HL-60 (cell line): Measurements from ENCODE around the gene STON2.

Experiments used
- DNase-seq, 2 experiments: peaks; one replicate each; pipeline ENCODE4 v3.0.0-alpha.2; 2010 to 2020; ENCODE audit warnings: low read depth in 1 of 2, low spot score in 1 of 2
- H3K27ac ChIP-seq: fragments of 250-450 bp; sonication (Bioruptor Pico); replicated peaks from 2 replicates; pipeline ENCODE4 v1.5.1; 2020; ENCODE audit warnings: mild to moderate bottlenecking, moderate library complexity
- H3K27me3 ChIP-seq: fragments of 250-450 bp; sonication (Bioruptor Pico); 2 replicates; pipeline ENCODE4 v1.5.1; 2021; ENCODE audit warnings: mild to moderate bottlenecking, moderate library complexity; ENCODE audit not compliant: insufficient read depth, poor library complexity, severe bottlenecking
- H3K4me3 ChIP-seq: replicated peaks from 2 replicates; pipeline ENCODE4 v1.5.1; 2011; ENCODE audit warnings: mild to moderate bottlenecking, control low read depth, low read length; ENCODE audit not compliant: insufficient read depth
- CTCF ChIP-seq: IDR thresholded peaks from one replicate; pipeline ENCODE4 v1.5.1; 2011; ENCODE audit warnings: low read length, control low read depth, inconsistent platforms; ENCODE audit not compliant: insufficient read depth
- GABPA ChIP-seq: IDR thresholded peaks from 2 replicates; pipeline ENCODE4 v1.6.1; 2012; ENCODE audit warnings: low read depth
- POLR2AphosphoS5 ChIP-seq: IDR thresholded peaks from 2 replicates; pipeline ENCODE4 v1.6.1; 2012; ENCODE audit warnings: low read depth
- REST ChIP-seq: IDR thresholded peaks from 2 replicates; pipeline ENCODE4 v1.6.1; 2012; ENCODE audit warnings: low read depth; ENCODE audit not compliant: insufficient replicate concordance
- SPI1 ChIP-seq: IDR thresholded peaks from 2 replicates; pipeline ENCODE4 v1.6.1; 2012; ENCODE audit warnings: low read depth, mild to moderate bottlenecking, borderline replicate concordance
- long read RNA-seq: library from polyadenylated mRNA; unstranded; transcript quantifications from one replicate; pipeline ENCODE4 v2.0.0, GENCODE V29; 2020

STON2 gene
- long read RNA-seq: 0 reads

- TF ChIP-seq POLR2AphosphoS5 (no peak), REST (no peak), GABPA (no peak), CTCF (no peak), SPI1 (no peak)
- no peak within 1 kb of the TSS for H3K4me3 ChIP-seq
- H3K27me3 ChIP-seq: no peaks in the 10 kb centered on the region
- no peak within 1 kb of the TSS for H3K27ac ChIP-seq
- DNase-seq: no peak
Observed at GRCh38 chr14:81400202-81400678, at the start of gene STON2. STON2 (minus strand) TSS chr14:81400324; CDS start chr14:81398382, 1,942 bp downstream.

- no peak overlapping the region for H3K27ac ChIP-seq
- H3K4me3 ChIP-seq: no peak overlapping the region
- no peak for DNase-seq
- TF ChIP-seq REST: no peak
- no peak for TF ChIP-seq GABPA
- no peak for TF ChIP-seq SPI1
- TF ChIP-seq CTCF: no peak
- no peak for TF ChIP-seq POLR2AphosphoS5
- no peaks in the 10 kb centered on the region for H3K27me3 ChIP-seq
Observed at GRCh38 chr14:81449576-81449975, 49.5 kb upstream of the STON2 start.

GRCh38 chr14:81449114-81449513 is 49.0 kb upstream of the STON2 start:
- no peaks in the 10 kb centered on the region for H3K27me3 ChIP-seq
- H3K27ac ChIP-seq: no peak overlapping the region
- TF ChIP-seq SPI1: no peak
- TF ChIP-seq GABPA: no peak
- TF ChIP-seq CTCF: no peak
- no peak for TF ChIP-seq REST
- TF ChIP-seq POLR2AphosphoS5: no peak
- H3K4me3 ChIP-seq: no peak overlapping the region
- DNase-seq: no peak
